ENCODE data around the gene NRF1.

The NRF1 gene

GRCh38 chr7:129688503-129689222, 77.1 kb downstream of the NRF1 start:
- DNase-seq, result no peak

GRCh38 chr7:129689995-129690581, 78.6 kb downstream of the NRF1 start:
- DNase-seq, result peak; percentile 52

GRCh38 chr7:129690701-129691100, 79.2 kb downstream of the NRF1 start:
- DNase-seq, result no peak

- DNase-seq, result no peak
These were observed 87.2 kb downstream of the NRF1 start for GRCh38 chr7:129698516-129699418.

GRCh38 chr7:129702316-129702715, 90.8 kb downstream of the NRF1 start:
- no peak for DNase-seq

- DNase-seq, result no peak
These were observed 91.3 kb downstream of the NRF1 start for GRCh38 chr7:129702761-129703338.

- DNase-seq, result no peak
These were observed 92.2 kb downstream of the NRF1 start for GRCh38 chr7:129703751-129704150.

- DNase-seq, result no peak
These were observed 96.5 kb downstream of the NRF1 start for GRCh38 chr7:129707910-129708499.

GRCh38 chr7:129713544-129713943, 102.0 kb downstream of the NRF1 start:
- no peak for DNase-seq

- no peak for DNase-seq
These were observed 103.1 kb downstream of the NRF1 start for GRCh38 chr7:129714514-129715063.

- peak; percentile 37 for DNase-seq
These were observed 108.6 kb downstream of the NRF1 start for GRCh38 chr7:129719980-129720732.

GRCh38 chr7:129721068-129721467, 109.5 kb downstream of the NRF1 start:
- no peak for DNase-seq

GRCh38 chr7:129723679-129724078, 112.2 kb downstream of the NRF1 start:
- no peak for DNase-seq

GRCh38 chr7:129724796-129725195, 113.3 kb downstream of the NRF1 start:
- no peak for DNase-seq

- peak; percentile 14 for DNase-seq
These were observed 117.5 kb downstream of the NRF1 start for GRCh38 chr7:129728875-129729467.

- DNase-seq, result no peak
These were observed 118.0 kb downstream of the NRF1 start for GRCh38 chr7:129729511-129729910.

- DNase-seq, result no peak
These were observed 118.6 kb downstream of the NRF1 start for GRCh38 chr7:129730159-129730558.

GRCh38 chr7:129734400-129734799, 122.9 kb downstream of the NRF1 start:
- no peak for DNase-seq

GRCh38 chr7:129739427-129739826, 127.9 kb downstream of the NRF1 start:
- no peak for DNase-seq

- no peak for DNase-seq
These were observed 129.3 kb downstream of the NRF1 start for GRCh38 chr7:129740574-129741410.
